ENCODE measurements around the gene ACIN1. TPM values are rescaled to one million over a fixed set of nuclear protein-coding genes. Genes with fewer than 3 reads are reported as not detected.

Gene ACIN1
- total and polyA plus RNA-seq, 2 of the 8 experiments (the other 6 are each of a cell fraction or from before 2014, with no cell fraction given): 132 to 233 TPM

DNA sequence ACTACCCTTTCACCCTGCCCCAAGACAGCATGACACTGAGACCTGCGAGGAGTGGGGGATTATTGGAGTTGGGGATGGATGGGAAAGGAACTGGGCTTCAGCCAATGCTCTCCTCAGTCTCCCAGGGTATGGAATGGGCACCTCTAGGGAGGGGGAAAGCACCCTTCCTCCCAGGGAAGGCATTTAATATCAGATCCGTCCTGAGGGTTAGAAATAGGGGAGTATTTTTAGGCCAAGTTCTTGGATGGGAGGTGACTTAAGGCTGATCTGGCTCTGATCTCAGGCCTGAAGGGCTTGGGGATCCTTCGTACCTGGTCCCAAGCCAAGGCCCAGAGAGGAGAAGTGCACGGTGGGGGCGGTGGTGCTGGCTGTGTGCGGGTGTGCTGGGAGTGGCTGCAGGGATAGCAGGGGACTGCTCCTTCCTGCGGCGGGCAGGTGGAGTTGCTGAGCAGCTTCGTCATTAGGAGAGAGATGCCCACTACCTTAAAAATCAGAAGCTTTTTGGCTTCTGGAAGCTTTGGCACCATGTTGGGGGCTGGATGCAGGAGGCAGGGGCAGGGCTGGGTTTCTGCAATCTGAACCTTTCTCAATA is 31.1 kb upstream of the ACIN1 start:
- Histone ChIP-seq H4K8ac (ENCODE audit: extremely low read depth, insufficient read depth, low read length) (no peak overlapping the region), H2BK15ac (ENCODE audit: low read length) (no peak overlapping the region), H3K27ac (ENCODE audit: low read depth, low read length) (no peak overlapping the region), H3K56ac (replicated peaks; ENCODE audit: insufficient read length, low read depth, low read length) (no peak overlapping the region), H3K4me3 (ENCODE audit: extremely low read depth in 1 of 4, insufficient read depth in 2 of 4, low read depth in 3 of 4, low read length in 4 of 4) (no peak overlapping the region), H3K23me2 (ENCODE audit: low read depth, low read length) (no peaks in the 10 kb centered on the region), H2BK120ac (replicated peaks; ENCODE audit: low read depth, low read length) (no peak overlapping the region), H2BK20ac (ENCODE audit: low read length) (no peak overlapping the region), H4K91ac (replicated peaks; ENCODE audit: insufficient read length, low read length) (no peak overlapping the region), H2BK12ac (ENCODE audit: low read depth, low read length) (no peak overlapping the region), H3K4me1 (replicated peaks in 1 of 4; ENCODE audit: control insufficient read depth in 3 of 4, insufficient read depth in 4 of 4, low read length in 3 of 4) (peaks cover 0 to 11% (median 4%) of the 10 kb centered on the region in 4 experiments; a peak in 5 of 7 replicates), H2AFZ (ENCODE audit: low read length) (no peak overlapping the region), H3K79me1 (ENCODE audit: low read depth, low read length) (no peaks in the 10 kb centered on the region), H3K4me2 (ENCODE audit: insufficient read depth in 1 of 2, low read depth in 2 of 2, low read length in 2 of 2) (no peak overlapping the region), H2AK5ac (ENCODE audit: low read depth, low read length) (no peak overlapping the region), H3K79me2 (ENCODE audit: control insufficient read depth in 1 of 2, insufficient read depth in 2 of 2, low read length in 2 of 2) (no peaks in the 10 kb centered on the region), H4K5ac (ENCODE audit: insufficient read length, low read depth, low read length) (no peak overlapping the region), H3K4ac (replicated peaks; ENCODE audit: insufficient read length, low read depth, low read length) (no peak overlapping the region), H3K18ac (ENCODE audit: extremely low read depth, low read length) (no peak overlapping the region), H3K23ac (ENCODE audit: insufficient read length) (no peak overlapping the region), H4K20me1 (replicated peaks in 1 of 2; ENCODE audit: control insufficient read depth in 1 of 2, insufficient read depth in 2 of 2, low read length in 2 of 2) (peaks cover 0 to 2% of the 10 kb centered on the region in 2 experiments), H3K36me3 (ENCODE audit: control insufficient read depth in 2 of 4, insufficient read depth in 4 of 4, low read length in 3 of 4) (peaks cover 13 to 43% (median 21%) of the 10 kb centered on the region in 4 experiments), H2BK5ac (ENCODE audit: low read depth, low read length) (no peak overlapping the region), H3K27me3 (replicated peaks in 1 of 4; ENCODE audit: control insufficient read depth in 3 of 4, extremely low read depth in 1 of 4, insufficient read depth in 3 of 4, low read length in 3 of 4) (no peaks in the 10 kb centered on the region), H3K9ac (replicated peaks in 1 of 4; ENCODE audit: extremely low read depth in 1 of 4, low read depth in 3 of 4, low read length in 3 of 4) (no peak overlapping the region), H3K9me3 (ENCODE audit: insufficient read depth in 2 of 2, low read depth in 1 of 2, low read length in 1 of 2) (no peaks in the 10 kb centered on the region), H3K14ac (ENCODE audit: insufficient read length) (no peak overlapping the region)
- CTCF ChIA-PET (ENCODE audit: partially characterized antibody): interaction anchor here (1.0 to 11.8 kb wide), 5 partner anchors 44 to 168 kb away, joined by 3 to 290 read pairs (median 4); partner anchors contain the start of gene SLC7A8
- POLR2A ChIA-PET (ENCODE audit: partially characterized antibody): interaction anchor here (0.6 to 3.1 kb wide), 7 partner anchors 12 to 340 kb away, joined by 3 to 9 read pairs (median 4); partner anchors contain the start of genes ACIN1 and C14orf119
- DNase-seq (ENCODE audit: low read depth in 1 of 2, low spot score in 2 of 2): no peak
- WGBS, 2 experiments (ENCODE audit: extremely low coverage in 1 of 2, insufficient coverage in 1 of 2, insufficient read length in 1 of 2, insufficient replicate concordance in 2 of 2, low coverage in 1 of 2, low lambda C conversion rate in 2 of 2, missing lambda C conversion rate in 1 of 2): 63% methylated on average over 9 of the region's 9 CpGs; no CpG with 5 or more reads in 1 of the 2 experiments
- no peak for FAIRE-seq
- TF ChIP-seq GTF2F1 (IDR thresholded peaks at IDR 0.05; ENCODE audit: borderline replicate concordance, low read depth, low read length): no peak
- no peak for TF ChIP-seq JUND (IDR thresholded peaks at IDR 0.05; ENCODE audit: low read length)
- TF ChIP-seq SIRT6 (IDR thresholded peaks at IDR 0.05; ENCODE audit: low read length): no peak
- no peak for TF ChIP-seq NRF1 (IDR thresholded peaks at IDR 0.05; ENCODE audit: low read depth, low read length)
- TF ChIP-seq, protein P1, sequence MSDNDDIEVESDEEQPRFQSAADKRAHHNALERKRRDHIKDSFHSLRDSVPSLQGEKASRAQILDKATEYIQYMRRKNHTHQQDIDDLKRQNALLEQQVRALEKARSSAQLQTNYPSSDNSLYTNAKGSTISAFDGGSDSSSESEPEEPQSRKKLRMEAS (IDR thresholded peaks at IDR 0.05): no peak
- TF ChIP-seq HDAC2 (IDR thresholded peaks at IDR 0.05; ENCODE audit: borderline replicate concordance in 1 of 2, low read depth in 2 of 2, low read length in 2 of 2): no peak
- TF ChIP-seq TBP (IDR thresholded peaks at IDR 0.05; ENCODE audit: low read depth, low read length): no peak
- no peak for TF ChIP-seq RXRA (IDR thresholded peaks at IDR 0.05; ENCODE audit: insufficient read depth, low read depth, low read length)
- no peak for TF ChIP-seq SAP30 (IDR thresholded peaks at IDR 0.05; ENCODE audit: insufficient read depth, insufficient replicate concordance, low read length)
- no peak for TF ChIP-seq MAFK (IDR thresholded peaks at IDR 0.05; ENCODE audit: low read depth, low read length)
- no peak for TF ChIP-seq CBX8 (IDR thresholded peaks at IDR 0.05; ENCODE audit: borderline replicate concordance, low read depth, low read length)
- TF ChIP-seq BACH1 (IDR thresholded peaks at IDR 0.05; ENCODE audit: low read length): no peak
- TF ChIP-seq SUZ12 (IDR thresholded peaks at IDR 0.05; ENCODE audit: low read length): no peak
